GM12878 (cell line): ENCODE data around the gene EIF4E2.

Source experiments
- ESRRA ChIP-seq: IDR thresholded peaks from 2 replicates; pipeline ENCODE4 v1.6.1; 2012; ENCODE audit warnings: mild to moderate bottlenecking, low read length, improper control_type of control experiment
- KAT2A ChIP-seq: conservative IDR thresholded peaks from 2 replicates; pipeline ENCODE4 v1.6.1; 2011; ENCODE audit warnings: low read depth, low read length; ENCODE audit not compliant: control insufficient read depth
- NFIC ChIP-seq: IDR thresholded peaks from 2 replicates; pipeline ENCODE4 v1.6.1; 2012; ENCODE audit warnings: low read depth, mild to moderate bottlenecking, inconsistent platforms, low read length, moderate library complexity
- NRF1 ChIP-seq: conservative IDR thresholded peaks from 2 replicates; pipeline ENCODE4 v1.6.1; 2011; ENCODE audit warnings: mild to moderate bottlenecking, low read depth, low read length, improper control_type of control experiment
- POLR2AphosphoS5 ChIP-seq: IDR thresholded peaks from 2 replicates; pipeline ENCODE4 v1.6.1; 2011; ENCODE audit warnings: mild to moderate bottlenecking, low read length, inconsistent platforms
- TBL1XR1 ChIP-seq: IDR thresholded peaks from 2 replicates; pipeline ENCODE4 v1.6.1; 2012; ENCODE audit warnings: low read depth, low read length, improper control_type of control experiment
- TF ChIP-seq, protein P1 (sequence below), 3 experiments: IDR thresholded peaks in 2 of 3; conservative IDR thresholded peaks in 1 of 3; 2 replicates each; pipeline ENCODE4 v1.5.1; 2011; ENCODE audit warnings: low read depth in 3 of 3, low read length in 3 of 3, mild to moderate bottlenecking in 3 of 3, control low read depth in 2 of 3, moderate library complexity in 2 of 3, inconsistent platforms in 1 of 3, mixed read lengths in 1 of 3; ENCODE audit not compliant: control insufficient read depth in 2 of 3, insufficient read depth in 1 of 3; ENCODE audit errors: extremely low read depth in 1 of 3

DNA sequence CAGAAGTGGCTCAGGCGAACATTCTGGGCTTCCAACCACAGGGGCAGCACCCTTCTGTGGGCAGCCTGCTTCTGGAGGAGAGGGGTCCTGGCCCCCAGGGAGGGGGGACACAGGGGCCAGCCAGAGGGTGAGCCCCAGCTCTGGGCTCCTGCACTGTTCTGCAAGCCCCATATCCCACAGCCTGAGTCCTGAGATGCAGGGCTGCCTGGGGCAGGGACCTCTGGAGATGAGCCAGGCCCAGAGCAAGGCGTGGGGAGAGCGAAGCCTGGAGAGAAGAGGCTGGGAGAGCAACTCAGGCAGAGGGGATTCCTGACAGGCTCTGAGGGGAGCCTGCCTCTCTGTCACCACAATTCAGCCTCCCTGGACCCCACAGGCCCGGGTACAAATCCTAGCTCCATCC, 43.8 kb upstream of the EIF4E2 start:
- TF ChIP-seq TBL1XR1 (no peak), NRF1 (no peak), KAT2A (no peak), ESRRA (no peak), NFIC (no peak), POLR2AphosphoS5 (no peak)
- TF ChIP-seq, protein P1, sequence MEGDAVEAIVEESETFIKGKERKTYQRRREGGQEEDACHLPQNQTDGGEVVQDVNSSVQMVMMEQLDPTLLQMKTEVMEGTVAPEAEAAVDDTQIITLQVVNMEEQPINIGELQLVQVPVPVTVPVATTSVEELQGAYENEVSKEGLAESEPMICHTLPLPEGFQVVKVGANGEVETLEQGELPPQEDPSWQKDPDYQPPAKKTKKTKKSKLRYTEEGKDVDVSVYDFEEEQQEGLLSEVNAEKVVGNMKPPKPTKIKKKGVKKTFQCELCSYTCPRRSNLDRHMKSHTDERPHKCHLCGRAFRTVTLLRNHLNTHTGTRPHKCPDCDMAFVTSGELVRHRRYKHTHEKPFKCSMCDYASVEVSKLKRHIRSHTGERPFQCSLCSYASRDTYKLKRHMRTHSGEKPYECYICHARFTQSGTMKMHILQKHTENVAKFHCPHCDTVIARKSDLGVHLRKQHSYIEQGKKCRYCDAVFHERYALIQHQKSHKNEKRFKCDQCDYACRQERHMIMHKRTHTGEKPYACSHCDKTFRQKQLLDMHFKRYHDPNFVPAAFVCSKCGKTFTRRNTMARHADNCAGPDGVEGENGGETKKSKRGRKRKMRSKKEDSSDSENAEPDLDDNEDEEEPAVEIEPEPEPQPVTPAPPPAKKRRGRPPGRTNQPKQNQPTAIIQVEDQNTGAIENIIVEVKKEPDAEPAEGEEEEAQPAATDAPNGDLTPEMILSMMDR (IDR thresholded peaks at IDR 0.05 in 2 of 3, conservative IDR thresholded peaks at IDR 0.05 in 1 of 3; ENCODE audit: control insufficient read depth in 2 of 3, extremely low read depth in 1 of 3, insufficient read depth in 1 of 3, low read depth in 3 of 3, low read length in 3 of 3) = no peak
